Measurements from ENCODE around the gene PXYLP1.
A peak's percentile ranks its signal among the peaks of the same experiment; 100 is the strongest.

The PXYLP1 gene

DNA sequence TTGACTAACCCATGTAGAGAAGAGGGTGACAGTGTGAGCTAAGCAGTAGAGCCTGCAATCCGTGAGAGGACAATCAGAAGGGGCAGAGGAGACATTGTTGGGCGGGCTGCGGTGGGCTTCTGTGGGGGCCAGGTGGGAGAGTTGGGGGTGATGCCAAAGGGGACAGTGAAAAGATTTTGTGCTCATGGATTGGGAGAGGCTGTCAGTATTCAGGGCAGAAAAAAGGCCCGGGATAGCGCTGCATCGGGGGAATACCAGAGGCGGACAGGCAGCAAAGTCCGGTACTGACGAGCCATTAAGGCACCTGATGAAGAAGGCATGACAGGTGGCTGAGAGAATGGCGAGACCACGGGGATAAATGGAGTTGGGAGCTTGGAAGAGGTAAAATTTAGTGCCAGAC lies 1.3 kb upstream of the PXYLP1 start:
- no peak for DNase-seq

DNA sequence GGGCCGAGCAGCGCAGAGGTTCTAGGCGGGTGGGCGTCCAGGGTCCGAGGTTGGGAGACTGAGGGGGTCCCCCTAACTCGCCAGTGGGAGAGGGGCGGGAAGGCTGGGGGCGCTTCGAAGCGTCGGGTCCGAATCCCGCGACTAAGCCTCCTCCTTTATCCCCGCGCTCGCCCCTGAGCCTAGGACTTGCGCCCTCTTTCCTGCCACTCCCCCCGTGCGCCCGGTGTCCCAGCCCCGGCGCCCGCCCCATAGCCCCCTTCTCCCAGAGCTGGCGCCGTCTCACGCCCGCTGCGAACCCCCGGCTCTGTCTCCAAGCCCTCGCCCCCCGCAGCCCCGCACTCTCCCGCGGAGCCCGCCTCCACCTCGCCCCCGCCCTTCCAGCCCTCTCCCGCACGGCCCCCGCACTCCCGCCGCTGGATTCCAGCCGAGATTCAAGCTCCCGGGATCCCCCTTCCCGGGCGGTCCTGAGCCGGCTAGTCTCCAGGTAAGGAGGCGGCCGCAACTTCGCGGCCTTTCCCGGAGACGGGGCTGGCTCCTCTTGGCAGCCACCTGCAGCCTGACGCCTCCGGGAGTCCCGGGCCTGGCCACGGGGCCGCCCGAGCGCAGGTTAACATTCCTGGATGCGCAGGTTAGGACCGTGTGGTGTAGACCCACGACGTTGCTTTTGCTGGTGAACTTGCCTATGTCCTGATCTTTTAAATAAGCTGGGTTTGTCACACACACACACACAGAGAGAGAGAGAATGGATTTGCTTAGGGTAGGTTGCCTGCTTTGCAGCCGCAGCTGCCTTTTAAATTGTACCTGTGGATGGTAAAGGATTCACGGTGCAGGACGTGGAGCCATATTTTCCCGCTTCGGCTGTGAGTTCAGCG lies 563 bp downstream of the PXYLP1 start:
- no peak for DNase-seq

GRCh38 chr3:141233457-141234161 lies 2.0 kb downstream of the PXYLP1 start:
- DNase-seq: no peak

GRCh38 chr3:141234283-141234682 lies 2.7 kb downstream of the PXYLP1 start:
- no peak for DNase-seq

DNA sequence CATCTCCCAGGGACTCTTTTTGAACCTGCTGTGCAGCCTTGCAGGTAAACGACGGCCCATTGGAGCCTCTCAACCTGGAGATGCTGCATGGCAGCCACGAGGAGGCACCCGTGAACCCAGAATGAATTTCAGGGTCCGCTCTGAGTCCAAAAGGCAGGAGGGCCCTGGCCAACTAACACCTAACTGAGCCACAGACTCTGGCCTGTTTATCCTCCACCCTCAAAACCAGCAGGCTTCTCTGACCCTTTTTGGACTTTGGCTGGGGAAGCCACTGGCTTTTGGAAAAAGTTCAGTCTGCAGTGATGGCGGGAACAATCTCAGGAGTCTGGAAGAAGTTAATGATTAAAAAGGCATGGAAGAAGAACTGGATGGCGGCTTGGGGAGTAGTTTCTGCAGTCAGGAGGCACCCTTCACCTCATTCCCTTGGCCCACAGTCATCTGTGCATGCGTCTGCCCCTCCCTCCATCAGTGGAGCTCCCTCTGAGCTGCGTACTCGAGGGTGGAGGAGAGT lies 4.1 kb downstream of the PXYLP1 start:
- DNase-seq: no peak

- DNase-seq: no peak
These were observed 4.7 kb downstream of the PXYLP1 start for GRCh38 chr3:141236361-141236760.

GRCh38 chr3:141237701-141238521 lies 6.3 kb downstream of the PXYLP1 start:
- DNase-seq: peak; percentile 97

DNA sequence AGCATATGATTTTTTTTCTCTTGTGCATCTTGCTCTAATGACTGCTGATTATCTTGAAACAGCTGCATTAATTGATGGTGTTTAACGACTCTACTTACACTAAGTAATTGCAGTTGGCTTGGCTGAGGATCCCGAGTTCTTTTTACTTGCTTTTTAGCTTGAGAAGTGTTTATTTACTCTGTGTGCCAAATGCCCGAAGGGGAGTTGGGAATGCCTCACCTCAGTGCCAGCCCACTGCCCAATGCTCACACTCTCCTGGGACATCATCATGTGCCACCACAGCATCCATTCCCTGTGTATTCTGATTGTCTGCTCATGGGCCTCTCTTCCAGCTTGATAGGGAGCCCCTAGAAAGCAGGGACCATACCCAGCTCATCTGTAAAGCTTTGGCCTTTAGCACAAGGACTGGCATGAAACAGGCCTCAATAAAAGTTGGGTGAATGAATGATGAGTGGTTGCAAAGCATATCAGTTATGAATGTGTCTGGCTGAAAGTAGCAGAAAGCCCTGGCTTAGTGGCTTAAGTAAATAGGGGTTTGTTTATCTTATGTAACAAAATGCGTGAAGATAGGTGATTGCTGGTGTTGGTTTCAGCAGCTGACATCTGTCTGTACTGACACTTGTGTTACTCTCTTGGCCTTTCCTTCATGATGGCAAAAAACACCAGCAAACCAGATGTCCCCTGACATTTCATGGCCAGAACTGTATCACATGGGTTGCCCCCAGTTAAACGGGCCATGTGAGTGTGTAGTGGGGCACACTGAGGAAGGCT lies 8.1 kb downstream of the PXYLP1 start:
- DNase-seq: peak; percentile 23

DNA sequence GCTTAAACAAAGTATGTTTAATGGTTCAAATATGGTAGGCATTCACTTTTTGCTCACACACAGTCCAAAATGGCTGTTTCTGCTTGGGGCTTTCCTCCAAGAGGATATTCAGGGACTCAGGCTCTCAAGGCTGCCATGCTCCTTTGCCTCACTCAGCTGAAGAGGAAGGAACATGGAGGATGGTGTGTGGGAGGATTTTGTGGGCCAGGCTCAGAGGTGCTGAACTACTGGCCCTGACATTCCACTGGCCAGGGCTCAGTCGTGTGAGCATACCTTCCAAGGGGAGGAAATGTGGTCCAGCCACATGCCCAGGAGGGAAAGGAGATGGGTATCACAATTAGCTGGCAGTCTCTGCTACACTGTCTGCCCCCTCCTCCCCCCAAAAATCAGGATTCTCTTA lies 8.7 kb downstream of the PXYLP1 start:
- no peak for DNase-seq

DNA sequence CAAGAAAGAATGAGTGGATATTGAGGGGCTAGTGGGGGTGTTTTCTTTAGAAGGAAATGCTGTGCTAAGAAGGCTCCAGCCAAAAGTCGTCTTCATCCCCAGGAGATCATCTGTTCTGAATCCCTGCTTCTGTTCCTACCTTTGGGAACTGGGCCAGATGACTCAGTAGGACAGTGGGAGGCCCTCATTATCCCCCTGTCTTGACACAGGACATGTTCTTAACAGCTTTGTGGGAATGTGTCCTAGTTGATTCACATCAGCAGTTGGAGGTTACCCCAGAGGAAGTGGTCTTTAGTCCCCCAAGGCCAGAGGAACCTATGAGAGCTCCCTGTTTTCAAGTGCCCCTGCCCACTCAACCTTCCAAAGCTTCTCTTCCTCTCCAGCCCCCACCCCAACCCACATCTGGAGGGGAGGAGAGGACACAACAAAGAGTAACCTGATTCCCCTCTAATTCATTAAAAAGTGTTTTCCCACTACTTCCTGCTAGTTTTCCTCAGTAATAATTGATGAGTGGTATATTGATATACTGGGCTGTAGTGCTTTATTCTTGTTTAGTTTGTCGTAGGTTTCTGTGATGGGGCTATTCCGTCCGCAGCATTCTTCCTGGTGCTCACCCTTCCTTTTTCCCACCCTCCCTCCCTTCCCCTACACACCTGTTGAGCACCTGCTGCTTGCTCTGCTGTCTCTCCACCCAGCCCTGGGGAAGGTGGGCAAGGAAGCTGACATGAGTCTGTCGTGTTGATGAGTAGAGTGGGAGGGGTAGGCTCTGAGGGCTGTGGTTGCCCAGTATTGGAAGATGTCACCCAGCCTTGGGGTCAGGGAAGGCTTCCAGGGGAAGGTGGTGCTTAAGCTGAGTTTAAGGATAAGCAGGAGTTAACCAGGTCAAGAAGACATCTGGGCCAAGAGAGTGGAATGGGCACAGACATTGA lies 9.3 kb downstream of the PXYLP1 start:
- DNase-seq: peak; percentile 63

DNA sequence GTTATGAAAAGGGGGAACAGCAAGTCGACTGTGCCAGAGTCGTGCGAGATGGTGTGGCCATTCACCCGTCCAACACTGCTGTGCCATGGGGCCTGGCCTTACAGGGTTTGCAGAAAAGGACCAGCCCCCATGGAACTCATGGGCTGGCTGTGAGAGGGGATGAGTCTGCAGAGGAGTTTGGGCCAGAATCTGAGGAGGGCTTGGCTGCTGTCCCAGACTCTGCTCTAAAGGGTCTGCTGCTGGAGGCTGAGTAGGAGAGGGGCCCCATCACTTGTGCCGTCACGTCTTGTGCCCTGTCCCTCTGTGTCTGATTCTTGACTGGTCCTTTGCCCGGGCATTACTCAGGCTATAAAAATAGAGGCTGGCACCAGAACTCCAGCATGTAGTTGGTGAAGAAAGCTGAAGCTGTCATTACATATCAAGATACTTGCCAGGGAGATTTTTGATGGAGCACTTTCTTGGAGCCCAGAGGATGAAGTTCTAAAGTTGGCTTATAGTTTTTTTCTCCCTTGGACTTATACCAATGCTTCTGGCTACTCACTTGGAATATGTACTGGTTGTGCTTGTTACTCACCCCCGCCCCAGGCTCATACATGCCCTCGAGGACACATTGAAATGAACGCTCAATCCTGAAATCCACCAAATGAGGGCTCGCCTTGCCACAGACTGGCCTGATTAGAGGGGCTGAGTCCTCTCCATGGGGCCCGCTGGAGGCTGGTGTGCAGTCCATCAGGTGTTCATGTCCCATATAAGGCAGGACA lies 10.2 kb downstream of the PXYLP1 start:
- DNase-seq: no peak

GRCh38 chr3:141242377-141243092 lies 10.9 kb downstream of the PXYLP1 start:
- no peak for DNase-seq

GRCh38 chr3:141243271-141243707 lies 11.7 kb downstream of the PXYLP1 start:
- no peak for DNase-seq

GRCh38 chr3:141246224-141246957 lies 14.8 kb downstream of the PXYLP1 start:
- no peak for DNase-seq

GRCh38 chr3:141246958-141247301 lies 15.3 kb downstream of the PXYLP1 start:
- DNase-seq: no peak

DNA sequence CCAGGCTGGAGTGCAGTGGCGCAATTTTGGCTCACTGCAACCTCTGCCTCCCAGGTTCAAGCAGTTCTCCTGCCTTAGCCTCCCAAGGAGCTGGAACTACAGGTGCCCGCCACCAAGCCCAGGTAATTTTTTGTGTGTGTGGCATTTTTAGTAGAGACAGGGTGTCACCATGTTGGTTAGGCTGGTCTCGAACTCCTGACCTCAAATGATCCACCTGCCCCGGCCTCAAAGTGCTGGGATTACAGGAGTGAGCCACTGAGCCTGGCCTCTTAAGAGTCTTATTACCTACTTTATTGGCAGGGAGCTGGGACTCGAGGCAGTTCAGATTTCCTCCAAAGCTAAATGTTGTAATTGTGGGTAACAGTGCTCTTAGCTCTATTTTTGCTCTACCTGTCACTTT lies 16.4 kb downstream of the PXYLP1 start:
- DNase-seq: no peak

DNA sequence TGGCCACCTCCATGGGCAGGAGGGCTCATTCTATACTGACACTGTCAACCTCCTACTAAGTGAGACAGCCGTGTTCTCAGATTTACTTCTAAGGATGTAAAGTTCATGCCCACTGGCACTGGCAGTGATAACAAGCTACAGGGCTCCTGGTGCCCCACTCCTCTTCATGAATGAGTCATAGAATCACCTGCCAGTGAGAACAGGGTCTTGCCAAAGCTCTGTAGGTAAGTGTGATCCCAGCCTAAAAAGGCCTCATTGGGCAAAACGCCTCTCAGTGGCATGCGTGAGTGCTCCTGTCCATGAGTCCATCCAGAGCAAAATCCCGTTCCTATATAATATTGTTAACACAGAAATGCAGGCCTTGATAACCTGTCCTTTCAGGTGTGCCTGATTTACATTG lies 17.4 kb downstream of the PXYLP1 start:
- DNase-seq: no peak

DNA sequence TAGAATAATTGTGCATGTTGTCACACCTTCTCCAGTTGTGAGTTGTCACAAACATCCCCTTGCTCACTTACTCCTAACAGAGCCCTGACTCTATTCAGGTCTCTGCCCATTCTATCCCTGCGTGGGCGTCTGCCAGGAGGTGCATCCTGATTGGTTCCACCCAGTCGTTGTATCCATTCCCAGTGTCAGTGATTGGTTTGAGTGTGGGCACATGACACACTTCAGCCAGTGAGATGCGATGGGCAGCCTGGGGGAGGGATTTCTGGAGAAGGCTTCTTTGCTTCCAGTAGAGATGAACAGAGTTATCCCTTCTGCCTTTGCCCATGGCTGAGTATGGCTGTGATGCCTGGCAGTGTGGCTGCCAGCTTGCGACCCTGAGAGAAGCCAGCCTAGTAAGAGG lies 18.7 kb downstream of the PXYLP1 start:
- DNase-seq: no peak

GRCh38 chr3:141250828-141251227 lies 19.2 kb downstream of the PXYLP1 start:
- no peak for DNase-seq

Measured in NCI-H2029 (cell line).